Fibroblast of lung (primary cell): ENCODE data around the gene TACSTD2. TPM values are rescaled to one million over a fixed set of nuclear protein-coding genes. Genes with fewer than 3 reads are reported as not detected.

Experiments
- DNase-seq, 2 donors: peaks; one replicate each; pipeline versions ENCODE4 v3.0.0 to v3.0.0-alpha.2; 2010; ENCODE audit warnings: low read depth in 2 of 2
- H2AFZ ChIP-seq: 2 replicates; pipeline ENCODE4 v1.5.1; 2012; ENCODE audit warnings: low read length, control low read depth, inconsistent platforms
- H3K27ac ChIP-seq: 2 replicates; pipeline ENCODE4 v1.5.1; 2011; ENCODE audit warnings: low read length, control low read depth; ENCODE audit not compliant: insufficient read depth
- H3K27me3 ChIP-seq: 2 replicates; pipeline ENCODE4 v1.5.1; 2011; ENCODE audit warnings: mild to moderate bottlenecking, low read length; ENCODE audit not compliant: control insufficient read depth, insufficient read depth
- H3K36me3 ChIP-seq: 2 replicates; pipeline ENCODE4 v1.5.1; 2011; ENCODE audit warnings: low read length; ENCODE audit not compliant: control insufficient read depth, insufficient read depth
- H3K4me1 ChIP-seq: 2 replicates; pipeline ENCODE4 v1.5.1; 2011; ENCODE audit warnings: low read length; ENCODE audit not compliant: control insufficient read depth, insufficient read depth; ENCODE audit errors: extremely low read depth
- H3K4me2 ChIP-seq: 2 replicates; pipeline ENCODE4 v1.5.1; 2011; ENCODE audit warnings: low read length, control low read depth; ENCODE audit not compliant: insufficient read depth; ENCODE audit errors: extremely low read depth
- H3K4me3 ChIP-seq, 4 experiments: fragments of 200-600 bp in 1 of 4; sonication (generic) in 1 of 4; replicated peaks in 1 of 4; 2 replicates each; pipeline ENCODE4 v1.5.1; 2011 to 2016; ENCODE audit warnings: low read length in 4 of 4, low read depth in 3 of 4, mild to moderate bottlenecking in 3 of 4, control low read depth in 2 of 4, inconsistent platforms in 1 of 4, mixed read lengths in 1 of 4; ENCODE audit not compliant: insufficient read depth in 1 of 4; ENCODE audit errors: control extremely low read depth in 1 of 4
- H3K79me2 ChIP-seq: 2 replicates; pipeline ENCODE4 v1.5.1; 2012; ENCODE audit warnings: mild to moderate bottlenecking, low read length, inconsistent platforms; ENCODE audit not compliant: control insufficient read depth, insufficient read depth
- H3K9ac ChIP-seq: 2 replicates; pipeline ENCODE4 v1.5.1; 2011; ENCODE audit warnings: mild to moderate bottlenecking, low read length, control low read depth; ENCODE audit not compliant: insufficient read depth
- H3K9me3 ChIP-seq: 2 replicates; pipeline ENCODE4 v1.5.1; 2012; ENCODE audit warnings: low read depth, low read length; ENCODE audit not compliant: control insufficient read depth, insufficient read depth
- H4K20me1 ChIP-seq: 2 replicates; pipeline ENCODE4 v1.5.1; 2011; ENCODE audit warnings: low read length; ENCODE audit not compliant: control insufficient read depth, insufficient read depth; ENCODE audit errors: extremely low read depth
- CTCF ChIP-seq, 2 donors: IDR thresholded peaks in 1 of 2; conservative IDR thresholded peaks in 1 of 2; 1 replicate in 1 of 2; 2 replicates in 1 of 2; pipeline ENCODE4 v1.5.1; 2011 to 2012; ENCODE audit warnings: low read length in 2 of 2, control low read depth in 1 of 2, inconsistent platforms in 1 of 2, low read depth in 1 of 2, mild to moderate bottlenecking in 1 of 2
- EZH2 ChIP-seq: IDR thresholded peaks from 2 replicates; pipeline ENCODE4 v1.5.1; 2012; ENCODE audit warnings: low read length, control low read depth, mild to moderate bottlenecking; ENCODE audit errors: missing control alignments
- polyA plus RNA-seq, 2 donors: library from polyadenylated mRNA; depleted of rRNA in 1 of 2; stranded (reverse) in 1 of 2; unstranded in 1 of 2; fragments of >200 nt; gene quantifications; 2 replicates each; pipeline ENCODE4 v1.2.1, GENCODE V29; 2011 to 2012; ENCODE audit warnings: missing spikeins in 1 of 2
- total RNA-seq: library from RNA; depleted of rRNA; stranded (reverse); fragments of >200 nt; gene quantifications from 2 replicates; pipeline ENCODE4 v1.2.1, GENCODE V29; 2014

Gene TACSTD2
- total and polyA plus RNA-seq, 2 donors (not counting 1 experiment from before 2014, with no cell fraction given) = 0.17 to 0.22 TPM

DNA sequence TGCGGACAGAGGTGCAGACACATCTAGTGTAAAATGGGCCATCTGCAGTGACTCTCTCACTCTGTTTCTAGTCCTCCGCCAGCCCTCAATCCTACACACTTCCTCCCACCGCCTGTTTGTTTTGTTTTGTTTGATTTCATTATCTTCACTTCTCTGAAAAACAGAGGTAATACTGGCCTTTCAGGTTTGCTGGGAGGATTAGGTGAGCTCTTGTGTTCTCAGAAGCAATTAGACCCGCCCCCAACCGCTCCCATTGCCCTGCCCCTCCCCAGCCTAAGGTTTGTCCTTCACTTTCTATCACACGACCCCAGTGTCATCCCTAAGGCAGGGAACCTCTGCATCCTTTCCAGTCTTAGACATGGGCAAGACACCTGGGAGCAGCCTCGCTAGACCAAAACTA, 43.2 kb upstream of the TACSTD2 start:
- Histone ChIP-seq H3K27ac (no peak overlapping the region), H3K36me3 (no peaks in the 10 kb centered on the region), H3K4me2 (no peak overlapping the region), H4K20me1 (no peaks in the 10 kb centered on the region), H3K9me3 (no peaks in the 10 kb centered on the region), H3K4me3 (no peak overlapping the region), H3K4me1 (no peaks in the 10 kb centered on the region), H3K79me2 (no peaks in the 10 kb centered on the region), H3K9ac (no peak overlapping the region), H3K27me3 (no peaks in the 10 kb centered on the region), H2AFZ (no peak overlapping the region)
- no peak for DNase-seq
- TF ChIP-seq CTCF (conservative IDR thresholded peaks at IDR 0.05 in 1 of 2, IDR thresholded peaks at IDR 0.05 in 1 of 2; ENCODE audit: low read depth in 1 of 2, low read length in 2 of 2) = no peak
- no peak for TF ChIP-seq EZH2

DNA sequence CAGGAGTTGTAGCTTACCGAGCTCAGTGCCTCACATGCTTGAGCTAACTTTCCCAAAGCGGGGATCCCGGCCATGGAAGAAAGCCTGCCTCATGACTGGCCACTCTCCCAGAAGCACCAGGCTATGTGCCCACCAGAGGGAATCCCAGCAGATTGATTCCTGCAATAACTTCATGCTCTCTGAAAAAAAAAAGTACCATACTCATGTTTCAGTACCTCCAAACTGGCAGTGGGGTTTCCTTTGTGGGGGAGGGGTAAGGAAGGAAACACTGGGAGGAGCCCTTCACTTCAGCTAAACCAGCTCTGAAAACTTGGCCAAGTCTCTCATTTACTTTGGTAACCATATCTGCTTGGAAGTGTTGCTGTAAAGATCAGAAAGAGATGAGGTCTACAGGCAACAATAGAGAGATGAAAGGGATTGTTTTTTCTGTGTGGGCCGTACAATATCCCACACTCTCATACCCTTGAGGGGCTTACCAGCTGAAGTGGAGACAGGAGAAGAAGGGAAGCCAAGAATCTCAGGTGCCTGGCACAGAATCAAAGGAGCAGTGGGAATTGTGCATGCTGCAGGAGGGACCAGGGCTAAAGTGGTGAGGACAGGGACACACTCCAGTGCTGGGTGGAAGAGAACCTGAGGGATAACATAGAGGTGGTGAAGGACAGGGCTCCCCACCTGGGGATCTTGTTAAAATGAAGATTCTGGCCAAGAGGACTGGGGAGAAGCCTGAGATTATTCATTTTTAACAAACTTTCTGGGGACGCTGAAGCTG, 42.4 kb upstream of the TACSTD2 start:
- H3K4me2 ChIP-seq = no peak overlapping the region
- DNase-seq = peak in 1 of 2 donors; percentile 10
- no peaks in the 10 kb centered on the region for H3K9me3 ChIP-seq
- H3K4me1 ChIP-seq = no peaks in the 10 kb centered on the region
- no peak overlapping the region for H3K4me3 ChIP-seq
- no peak overlapping the region for H3K9ac ChIP-seq
- H3K36me3 ChIP-seq = no peaks in the 10 kb centered on the region
- no peak overlapping the region for H3K27ac ChIP-seq
- H3K27me3 ChIP-seq = no peaks in the 10 kb centered on the region
- no peaks in the 10 kb centered on the region for H4K20me1 ChIP-seq
- no peak overlapping the region for H2AFZ ChIP-seq
- H3K79me2 ChIP-seq = no peaks in the 10 kb centered on the region
- TF ChIP-seq CTCF (conservative IDR thresholded peaks at IDR 0.05 in 1 of 2, IDR thresholded peaks at IDR 0.05 in 1 of 2; ENCODE audit: low read depth in 1 of 2, low read length in 2 of 2) = no peak
- no peak for TF ChIP-seq EZH2

DNA sequence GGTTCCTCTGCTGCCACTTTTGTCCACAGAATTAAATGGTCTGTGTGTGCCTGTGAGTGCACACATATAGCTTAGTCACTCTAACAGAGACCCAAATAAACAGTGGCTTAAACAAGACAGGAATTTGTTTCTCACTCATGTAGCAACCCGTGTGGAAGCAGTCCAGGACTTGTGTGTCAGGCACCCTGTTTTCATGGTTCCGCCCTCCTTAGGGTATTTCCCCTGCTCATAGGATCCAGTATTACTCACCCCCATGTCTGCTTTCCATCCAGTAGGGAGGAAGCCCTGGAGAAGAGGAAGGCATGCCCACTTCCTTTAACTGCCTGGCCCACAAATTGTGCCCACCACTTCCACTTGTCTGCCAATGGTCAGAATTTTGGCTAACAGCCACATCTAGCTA, 41.3 kb upstream of the TACSTD2 start:
- no peak for TF ChIP-seq EZH2
- TF ChIP-seq CTCF (conservative IDR thresholded peaks at IDR 0.05 in 1 of 2, IDR thresholded peaks at IDR 0.05 in 1 of 2; ENCODE audit: low read depth in 1 of 2, low read length in 2 of 2) = no peak
- no peak overlapping the region for H3K27ac ChIP-seq
- H3K36me3 ChIP-seq = no peaks in the 10 kb centered on the region
- H3K4me3 ChIP-seq = no peak overlapping the region
- no peaks in the 10 kb centered on the region for H3K9me3 ChIP-seq
- no peaks in the 10 kb centered on the region for H3K79me2 ChIP-seq
- no peaks in the 10 kb centered on the region for H4K20me1 ChIP-seq
- no peaks in the 10 kb centered on the region for H3K27me3 ChIP-seq
- DNase-seq = peak; percentile 93 to 95
- H3K4me2 ChIP-seq = no peak overlapping the region
- H2AFZ ChIP-seq = no peak overlapping the region
- H3K4me1 ChIP-seq = no peaks in the 10 kb centered on the region
- H3K9ac ChIP-seq = no peak overlapping the region
